AG10803 (cell line): ENCODE results near the gene CTNNA1.

Experiments
- DNase-seq: peaks from one replicate; pipeline ENCODE4 v3.0.0; 2010; ENCODE audit warnings: low read depth
- H3K4me3 ChIP-seq: 2 replicates; pipeline ENCODE4 v1.5.1; 2011; ENCODE audit warnings: mild to moderate bottlenecking, low read length, control low read depth
- TF ChIP-seq, protein P1 (sequence below): conservative IDR thresholded peaks from 2 replicates; pipeline ENCODE4 v1.5.1; 2011; ENCODE audit warnings: mild to moderate bottlenecking, low read length, control low read depth, inconsistent platforms

CTNNA1 gene

DNA sequence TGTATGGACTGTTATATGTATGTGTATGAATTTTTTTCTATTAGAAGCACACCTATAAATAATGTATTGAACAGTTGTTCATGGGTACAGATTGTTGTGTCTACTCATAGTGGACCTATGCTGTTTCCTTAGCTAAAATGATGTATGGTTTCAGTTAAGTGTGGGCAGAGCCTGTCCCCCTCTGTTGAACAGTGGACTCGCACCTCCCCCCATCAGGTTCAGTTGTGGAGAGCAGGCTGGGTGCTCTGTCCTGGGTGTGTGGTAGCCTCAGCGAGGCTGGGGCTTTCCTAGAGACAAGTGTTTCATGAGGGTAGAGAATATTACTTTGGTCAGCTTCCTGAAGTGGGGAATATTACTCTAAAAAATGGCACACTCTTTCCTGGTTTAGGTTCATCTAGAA lies 169.3 kb downstream of the CTNNA1 start:
- TF ChIP-seq, protein P1, sequence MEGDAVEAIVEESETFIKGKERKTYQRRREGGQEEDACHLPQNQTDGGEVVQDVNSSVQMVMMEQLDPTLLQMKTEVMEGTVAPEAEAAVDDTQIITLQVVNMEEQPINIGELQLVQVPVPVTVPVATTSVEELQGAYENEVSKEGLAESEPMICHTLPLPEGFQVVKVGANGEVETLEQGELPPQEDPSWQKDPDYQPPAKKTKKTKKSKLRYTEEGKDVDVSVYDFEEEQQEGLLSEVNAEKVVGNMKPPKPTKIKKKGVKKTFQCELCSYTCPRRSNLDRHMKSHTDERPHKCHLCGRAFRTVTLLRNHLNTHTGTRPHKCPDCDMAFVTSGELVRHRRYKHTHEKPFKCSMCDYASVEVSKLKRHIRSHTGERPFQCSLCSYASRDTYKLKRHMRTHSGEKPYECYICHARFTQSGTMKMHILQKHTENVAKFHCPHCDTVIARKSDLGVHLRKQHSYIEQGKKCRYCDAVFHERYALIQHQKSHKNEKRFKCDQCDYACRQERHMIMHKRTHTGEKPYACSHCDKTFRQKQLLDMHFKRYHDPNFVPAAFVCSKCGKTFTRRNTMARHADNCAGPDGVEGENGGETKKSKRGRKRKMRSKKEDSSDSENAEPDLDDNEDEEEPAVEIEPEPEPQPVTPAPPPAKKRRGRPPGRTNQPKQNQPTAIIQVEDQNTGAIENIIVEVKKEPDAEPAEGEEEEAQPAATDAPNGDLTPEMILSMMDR = no peak
- H3K4me3 ChIP-seq = no peak overlapping the region
- DNase-seq = no peak

GRCh38 chr5:138925090-138925635 lies 171.9 kb downstream of the CTNNA1 start:
- TF ChIP-seq, protein P1 = no peak
- H3K4me3 ChIP-seq = no peak overlapping the region
- no peak for DNase-seq

GRCh38 chr5:138926257-138926656 lies 173.0 kb downstream of the CTNNA1 start:
- H3K4me3 ChIP-seq = no peak overlapping the region
- no peak for DNase-seq
- TF ChIP-seq, protein P1 = no peak

GRCh38 chr5:138926688-138927448 lies 173.6 kb downstream of the CTNNA1 start:
- H3K4me3 ChIP-seq = no peak overlapping the region
- DNase-seq = no peak
- TF ChIP-seq, protein P1 = no peak

DNA sequence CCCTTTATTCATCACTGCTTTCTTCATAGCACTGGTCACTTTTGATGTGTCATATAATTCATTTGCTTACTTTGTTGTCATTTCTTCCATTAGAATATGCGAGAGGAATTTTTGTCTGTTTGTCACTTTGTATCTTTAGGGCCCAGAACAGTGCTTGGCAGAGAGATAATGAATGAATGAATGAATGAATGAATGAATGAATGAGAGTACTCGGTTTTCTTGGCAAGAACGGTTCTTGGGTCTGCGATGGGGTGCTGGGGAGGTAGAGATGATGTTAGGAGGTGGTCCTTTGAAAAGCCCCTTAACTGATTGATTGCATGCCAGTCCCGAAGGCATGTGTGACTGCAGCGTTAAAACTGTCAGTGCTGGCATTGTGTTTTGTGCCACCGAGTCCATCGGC lies 174.3 kb downstream of the CTNNA1 start:
- no peak overlapping the region for H3K4me3 ChIP-seq
- DNase-seq = no peak
- TF ChIP-seq, protein P1 = no peak

GRCh38 chr5:138927979-138928378 lies 174.8 kb downstream of the CTNNA1 start:
- no peak overlapping the region for H3K4me3 ChIP-seq
- DNase-seq = no peak
- TF ChIP-seq, protein P1 = no peak

DNA sequence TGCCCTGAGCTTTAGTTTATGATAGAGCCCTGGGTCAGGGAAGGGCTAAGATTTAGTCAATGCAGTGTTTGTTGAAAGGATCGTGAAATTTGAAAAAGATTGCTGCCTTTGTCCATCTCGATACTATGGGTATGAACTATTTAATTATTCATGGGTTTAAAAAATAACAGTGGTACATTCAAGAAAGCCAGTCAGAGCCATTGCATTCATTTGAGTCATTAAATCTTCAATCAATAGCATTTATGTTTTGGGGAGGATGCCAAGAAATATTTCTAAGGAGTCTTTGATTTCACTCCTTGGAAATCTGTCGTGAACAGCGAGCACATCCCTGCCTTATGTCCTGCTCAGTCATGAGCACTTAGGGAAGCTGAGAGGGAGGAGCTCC lies 176.3 kb downstream of the CTNNA1 start:
- TF ChIP-seq, protein P1 = no peak
- H3K4me3 ChIP-seq = no peak overlapping the region
- no peak for DNase-seq
